ACHN (cell line): ENCODE results near the gene SSBP3.
"Not testable (repeated sequence)": the region's sequence is repeated elsewhere in the genome, so short reads cannot be mapped to it uniquely, and the experiment has no call there.

Source experiments
- DNase-seq: peaks from one replicate; pipeline ENCODE4 v3.0.0-alpha.2; 2015
- in situ Hi-C: cut with HindIII; loops from 2 replicates; pipeline ENCODE4 v1.10.0; 2017; ENCODE audit warnings: low sequenced_read_pairs, low pct_ligation_motif_present, low pct_unique_long_range_greater_than_20kb

SSBP3 gene

DNA sequence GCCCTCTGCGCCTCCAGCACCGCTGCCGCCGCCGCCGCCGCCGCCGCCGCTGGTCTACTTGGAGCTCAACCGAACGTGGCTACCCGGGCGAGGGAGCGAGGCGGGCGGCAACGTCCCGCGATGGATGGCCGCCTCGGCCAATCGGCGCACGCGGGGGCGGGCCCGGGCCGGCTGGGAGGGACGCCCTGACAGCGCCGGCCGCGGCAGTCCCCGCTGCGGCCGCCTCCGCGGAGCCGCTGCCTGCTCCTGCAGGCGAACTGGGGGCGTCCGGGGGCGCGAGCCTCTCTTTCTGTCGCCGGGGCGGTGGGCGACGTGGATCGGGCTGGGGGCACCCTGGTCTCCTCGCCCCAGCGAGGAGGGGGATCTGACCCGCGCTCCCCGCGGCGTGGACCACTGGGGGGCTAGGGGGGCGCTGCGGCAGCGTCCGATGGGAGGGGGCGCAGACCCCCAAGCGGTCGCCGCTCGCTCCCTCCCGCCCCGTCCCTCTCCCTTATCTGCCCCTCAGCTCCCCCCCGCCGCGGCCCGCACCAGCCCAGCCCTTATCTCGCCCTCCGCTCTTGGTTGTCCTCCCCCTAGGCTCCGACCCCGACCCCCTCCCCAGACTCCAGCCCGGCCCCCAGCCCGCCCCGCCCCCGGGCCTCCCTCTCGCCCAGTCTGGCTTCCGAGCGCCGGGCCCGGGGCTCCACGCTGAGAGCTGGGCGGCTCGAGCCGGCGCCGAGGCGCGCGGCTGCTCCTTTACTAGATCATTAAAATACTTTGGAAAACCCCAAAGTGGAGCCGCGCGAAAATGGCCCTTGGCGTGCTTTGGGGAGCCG is at the start of gene SSBP3:
TSS of gene SSBP3 (minus strand) at position 56 of the 815 bp plus-strand sequence.
- in situ Hi-C loops = no loop called here

DNA sequence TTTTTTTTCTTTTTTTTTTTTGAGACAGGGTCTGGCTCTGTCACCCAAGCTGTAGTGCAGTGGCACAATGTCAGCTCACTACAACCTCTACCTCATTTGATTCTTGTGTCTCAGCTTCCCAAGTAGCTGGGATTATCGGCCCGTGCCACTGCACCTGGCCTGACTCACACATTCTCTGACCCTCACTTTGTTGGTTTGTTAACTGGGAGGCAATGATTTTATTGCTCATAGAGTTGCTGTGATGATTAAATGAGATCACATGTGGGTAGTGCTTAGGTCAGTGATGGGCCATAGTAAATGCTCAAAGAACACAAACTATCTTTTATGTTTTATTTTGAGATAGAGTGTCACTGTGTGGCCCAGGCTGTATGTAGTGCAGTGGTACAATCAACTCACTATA is 47.3 kb upstream of the SSBP3 start:
- DNase-seq = no peak
- in situ Hi-C loops = no loop called here

More for the DNA sequence above, at the start of gene SSBP3:
- DNase-seq = peak; percentile 85

DNA sequence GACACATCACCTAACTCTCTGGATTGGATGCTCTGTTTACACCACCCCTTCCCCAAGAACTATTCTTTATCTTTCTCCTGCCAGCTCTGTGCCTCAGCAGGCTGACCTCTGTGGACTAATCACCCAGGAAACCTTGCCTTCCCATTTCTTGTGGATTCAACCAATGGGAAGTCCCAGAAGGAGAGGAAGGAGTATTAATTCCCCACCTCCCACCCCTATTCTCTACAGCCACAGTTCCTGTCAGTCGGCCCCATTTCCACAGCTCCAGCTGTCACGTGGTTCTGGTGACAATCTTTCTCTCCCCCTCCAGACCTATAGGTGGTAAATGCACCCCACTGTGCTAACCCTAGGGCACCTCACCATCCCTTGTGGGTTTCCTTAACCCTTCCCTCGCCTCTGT is 46.8 kb upstream of the SSBP3 start:
- in situ Hi-C loops = no loop called here
- no peak for DNase-seq

DNA sequence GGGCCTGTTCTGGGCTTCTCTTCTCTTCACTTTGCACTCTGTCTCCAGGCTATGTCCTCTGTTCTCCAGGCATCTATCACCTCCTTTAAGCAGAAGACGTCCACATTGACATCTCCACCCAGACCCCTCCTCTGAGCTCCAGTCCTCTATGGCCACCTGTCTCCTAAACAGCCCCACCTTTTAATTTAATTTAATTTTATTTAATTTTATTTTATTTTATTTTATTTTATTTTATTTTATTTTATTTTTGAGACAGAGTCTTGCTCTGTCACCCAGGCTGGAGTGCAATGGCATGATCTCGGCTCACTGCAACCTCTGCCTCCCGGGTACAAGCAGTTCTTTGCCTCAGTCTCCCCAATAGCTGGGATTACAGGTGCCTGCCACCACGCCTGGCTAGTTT is 43.2 kb upstream of the SSBP3 start:
- in situ Hi-C loops, DNase-seq: not testable (repeated sequence)

DNA sequence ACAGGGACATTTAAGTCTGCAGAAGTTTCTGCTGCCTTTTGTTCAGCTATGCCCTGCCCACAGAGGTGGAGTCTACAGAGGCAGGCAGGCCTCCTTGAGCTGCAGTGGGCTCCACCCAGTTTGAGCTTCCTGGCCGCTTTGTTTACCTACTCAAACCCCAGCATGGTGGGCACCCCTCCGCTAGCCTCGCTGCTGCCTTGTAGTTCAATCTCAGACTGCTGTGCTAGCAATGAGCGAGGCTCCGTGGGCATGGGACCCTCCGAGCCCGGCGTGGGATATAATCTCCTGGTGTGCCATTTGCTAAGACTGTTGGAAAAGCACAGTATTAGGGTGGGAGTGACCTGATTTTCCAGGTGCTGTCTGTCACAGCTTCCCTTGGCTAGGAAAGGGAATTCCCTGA is 42.6 kb upstream of the SSBP3 start:
- DNase-seq, in situ Hi-C loops: not testable (repeated sequence)

DNA sequence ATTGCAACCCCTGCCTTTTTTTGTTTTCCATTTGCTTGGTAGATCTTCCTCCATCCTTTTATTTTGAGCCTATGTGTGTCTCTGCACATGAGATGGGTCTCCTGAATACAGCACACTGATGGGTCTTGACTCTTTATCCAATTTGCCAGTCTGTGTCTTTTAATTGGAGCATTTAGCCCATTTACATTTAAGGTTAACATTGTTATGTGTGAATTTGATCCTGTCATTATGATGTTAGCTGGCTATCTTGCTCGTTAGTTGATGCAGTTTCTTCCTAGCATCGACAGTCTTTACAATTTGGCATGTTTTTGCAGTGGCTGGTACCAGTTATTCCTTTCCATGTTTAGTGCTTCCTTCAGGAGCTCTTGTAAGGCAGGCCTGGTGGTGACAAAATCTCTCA is 40.9 kb upstream of the SSBP3 start:
- in situ Hi-C loops, DNase-seq: not testable (repeated sequence)

DNA sequence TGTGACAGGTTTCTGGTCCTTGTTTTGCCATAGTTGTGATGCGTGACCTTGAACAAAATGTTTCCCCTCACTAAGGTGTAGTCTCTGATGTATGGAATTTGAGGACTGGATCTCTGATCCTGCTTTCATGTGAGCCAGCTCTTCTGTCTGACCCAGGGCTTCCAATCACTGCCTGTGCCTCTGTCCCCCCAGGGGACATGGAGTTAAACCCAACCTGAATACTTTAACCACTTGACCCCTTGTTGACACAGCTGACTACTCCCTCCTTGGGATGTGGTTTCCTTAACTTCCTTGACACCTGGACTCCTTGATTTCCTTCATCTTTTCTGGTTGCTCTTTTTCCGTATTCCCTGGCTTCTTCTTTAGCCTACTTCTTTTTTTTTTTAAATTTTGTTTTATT is 36.0 kb upstream of the SSBP3 start:
- in situ Hi-C loops = no loop called here
- no peak for DNase-seq

DNA sequence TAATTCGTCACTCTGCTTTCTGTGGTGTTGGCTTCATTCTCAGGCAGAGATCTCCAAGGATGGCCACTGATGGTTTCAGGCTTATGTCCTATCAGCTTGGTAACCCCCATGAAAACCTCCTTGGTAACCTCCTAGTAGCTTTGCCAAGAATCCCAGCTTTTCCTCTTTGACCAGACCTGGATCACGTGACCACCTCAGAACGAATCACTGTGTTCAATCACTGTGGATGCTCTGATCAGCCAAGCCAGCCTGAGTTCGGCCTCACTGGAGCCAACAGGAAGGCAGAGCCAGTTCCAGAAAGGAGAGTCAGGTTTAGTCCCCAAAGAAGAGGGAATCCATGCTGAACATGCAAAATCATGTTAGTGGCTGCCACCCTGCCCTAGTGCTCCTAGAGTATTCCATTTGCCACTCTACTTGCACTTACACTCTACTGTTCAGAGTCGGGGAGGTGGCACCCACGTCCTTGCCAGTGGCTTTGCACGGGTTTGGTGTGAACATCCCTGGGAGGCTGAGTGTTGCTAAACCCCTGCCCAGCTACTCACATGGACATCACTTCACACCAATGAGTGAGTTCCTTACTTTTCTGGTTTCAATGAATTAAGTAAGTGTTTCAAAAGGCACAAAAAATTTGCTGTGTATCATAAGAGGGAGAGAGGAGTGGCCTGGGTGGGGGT is 33.5 kb upstream of the SSBP3 start:
- in situ Hi-C loops = no loop called here

DNA sequence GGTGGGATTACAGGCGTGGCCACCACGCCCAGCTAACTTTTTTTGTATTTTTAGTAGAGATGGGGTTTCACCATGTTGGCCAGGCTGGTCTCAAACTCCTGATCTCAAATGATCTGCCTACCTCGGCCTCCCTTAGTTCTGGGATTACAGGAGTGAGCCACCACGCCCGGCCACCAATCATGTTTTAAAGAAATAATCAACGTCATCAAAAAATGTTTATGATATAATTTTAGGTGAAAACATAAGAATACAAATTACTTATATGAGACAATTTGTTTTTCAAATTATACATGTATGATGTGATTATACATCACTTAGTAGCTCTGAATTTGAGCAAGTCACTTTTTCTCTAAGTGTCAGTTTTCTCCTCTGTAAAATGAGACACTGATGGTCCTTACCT is 31.6 kb upstream of the SSBP3 start:
- in situ Hi-C loops = no loop called here
- no peak for DNase-seq

More for the DNA sequence above, 33.5 kb upstream of the SSBP3 start:
- DNase-seq = no peak

DNA sequence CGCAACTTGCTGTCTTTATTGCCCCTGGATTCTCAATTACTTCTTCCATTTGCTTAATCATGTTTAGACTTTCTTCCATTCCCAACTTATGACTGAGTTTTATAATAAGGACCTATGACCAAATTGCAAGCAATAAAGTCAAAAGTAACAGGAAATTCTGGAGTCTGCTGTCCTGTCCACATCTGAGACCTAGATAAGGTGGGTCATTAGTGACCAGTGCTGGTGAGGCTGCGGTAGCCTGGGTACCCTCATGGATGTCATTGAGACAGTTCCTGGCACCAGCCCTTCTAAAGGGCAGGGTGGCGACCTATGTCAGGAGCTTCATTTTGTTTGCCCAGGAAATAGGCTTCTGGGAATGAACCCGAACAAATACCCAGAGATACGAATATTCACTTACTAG is 30.6 kb upstream of the SSBP3 start:
- in situ Hi-C loops = no loop called here
- no peak for DNase-seq

DNA sequence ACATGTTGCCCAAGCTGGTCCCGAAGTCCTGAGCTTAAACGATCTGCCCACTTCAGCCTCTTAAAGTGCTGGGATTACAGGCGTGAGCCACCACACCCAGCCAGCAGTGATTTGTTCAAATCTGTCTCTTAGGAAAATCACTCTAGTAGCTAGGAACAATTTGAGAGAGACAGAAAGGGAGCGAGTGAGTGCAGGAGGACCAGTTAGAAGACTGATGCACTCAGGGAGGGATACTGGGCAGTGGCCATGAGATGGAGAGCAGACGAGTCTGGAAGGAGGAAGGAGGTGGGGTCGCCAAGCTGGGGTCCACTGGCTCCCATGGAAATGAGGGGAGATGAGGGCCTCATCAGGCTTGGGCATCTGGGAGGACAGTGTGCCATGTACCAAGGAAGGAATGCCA is 23.6 kb upstream of the SSBP3 start:
- DNase-seq = no peak
- in situ Hi-C loops = no loop called here

DNA sequence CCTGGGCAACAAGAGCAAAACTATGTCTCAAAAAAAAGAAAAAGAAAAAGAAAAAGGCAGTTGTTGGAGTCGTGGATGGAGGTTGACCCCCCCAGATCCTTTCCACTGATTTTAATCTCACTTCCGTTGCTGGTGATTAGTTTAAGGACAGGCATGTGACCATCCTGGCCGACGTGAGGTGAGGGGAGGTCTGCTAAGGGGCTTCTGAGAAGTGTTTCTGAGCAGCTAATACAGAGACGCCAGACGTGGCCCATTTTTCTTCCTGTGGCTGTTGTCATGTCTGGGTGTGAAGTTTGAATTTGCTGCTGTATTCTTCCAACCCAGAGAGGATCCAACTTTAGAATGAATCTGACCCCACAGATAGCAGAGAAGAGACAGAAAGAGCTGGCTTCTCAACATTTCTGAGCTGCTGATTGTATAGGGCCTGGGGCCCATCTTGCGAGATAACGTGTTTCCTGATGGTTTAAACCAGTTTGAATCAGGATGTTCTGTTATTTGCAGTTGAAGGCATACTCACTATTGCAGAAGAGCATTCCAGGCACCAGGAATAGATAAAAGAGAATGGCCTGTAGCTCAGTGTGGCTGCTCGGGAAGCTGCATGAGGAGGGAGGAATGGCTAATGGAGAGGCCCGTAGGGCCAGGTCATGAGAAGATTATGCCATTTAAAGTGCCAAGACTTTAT is 22.8 kb upstream of the SSBP3 start:
- DNase-seq = no peak
- in situ Hi-C loops = no loop called here

DNA sequence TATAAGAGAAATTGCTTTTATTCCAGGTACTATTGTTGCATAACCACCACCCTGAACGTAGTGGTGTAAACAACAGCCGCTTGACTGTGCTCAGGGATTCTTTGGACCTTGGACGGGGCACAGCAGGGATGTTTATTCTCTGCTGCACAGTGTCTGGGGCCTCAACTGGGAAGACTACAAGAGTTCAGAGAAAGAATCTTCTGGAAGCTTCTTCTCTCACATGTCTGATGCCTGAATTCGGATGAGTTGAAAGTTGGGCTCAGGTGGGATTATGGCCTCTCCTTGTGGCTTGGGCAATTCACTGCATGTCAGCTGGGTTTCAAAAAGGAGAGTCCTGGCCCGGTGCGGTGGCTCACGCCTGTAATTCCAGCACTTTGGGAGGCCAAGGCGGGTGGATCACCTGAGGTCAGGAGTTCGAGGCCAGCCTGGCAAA is 19.0 kb upstream of the SSBP3 start:
- DNase-seq = no peak
- in situ Hi-C loops = no loop called here

DNA sequence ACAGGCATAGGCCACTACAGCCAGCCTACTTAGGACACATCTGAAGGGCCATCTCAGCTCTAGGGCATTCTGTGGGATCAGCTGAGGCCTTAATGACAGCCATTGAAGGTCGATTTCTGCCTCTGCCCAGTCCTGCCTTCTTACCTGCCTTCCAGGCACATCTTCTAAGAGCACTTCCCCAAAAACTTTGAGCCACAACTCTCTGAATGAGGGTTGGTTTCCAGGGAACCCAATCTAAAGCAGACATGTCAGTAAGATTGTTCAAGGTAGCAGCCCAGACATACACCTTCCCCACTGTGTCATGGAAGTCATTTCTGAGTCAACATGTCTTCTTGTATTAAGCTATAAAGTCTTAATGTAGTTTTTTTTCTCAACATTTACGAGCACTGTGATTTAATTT is 18.2 kb upstream of the SSBP3 start:
- DNase-seq = no peak

DNA sequence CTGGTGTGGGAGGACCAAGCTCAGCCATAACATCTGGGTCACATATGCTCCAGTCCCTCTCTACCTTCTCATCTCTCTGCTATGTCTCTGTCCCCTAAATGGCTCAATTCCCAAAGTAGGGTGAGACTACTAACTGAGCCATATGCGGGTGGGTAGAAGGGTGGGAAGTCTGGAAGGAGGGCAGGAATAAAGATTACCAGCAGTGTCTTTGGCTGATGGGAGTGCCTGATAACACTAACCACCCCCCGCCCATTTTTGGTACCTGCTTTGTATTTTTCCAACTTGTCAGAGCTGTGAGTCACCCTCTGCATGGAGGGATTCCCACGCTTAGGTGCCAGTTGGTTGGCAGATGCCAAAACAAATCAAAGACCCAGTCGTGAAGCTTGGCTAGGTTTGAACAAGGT is 14.9 kb upstream of the SSBP3 start:
- in situ Hi-C loops = no loop called here
- DNase-seq = no peak

More for the DNA sequence above, 18.2 kb upstream of the SSBP3 start:
- in situ Hi-C loops = no loop called here

DNA sequence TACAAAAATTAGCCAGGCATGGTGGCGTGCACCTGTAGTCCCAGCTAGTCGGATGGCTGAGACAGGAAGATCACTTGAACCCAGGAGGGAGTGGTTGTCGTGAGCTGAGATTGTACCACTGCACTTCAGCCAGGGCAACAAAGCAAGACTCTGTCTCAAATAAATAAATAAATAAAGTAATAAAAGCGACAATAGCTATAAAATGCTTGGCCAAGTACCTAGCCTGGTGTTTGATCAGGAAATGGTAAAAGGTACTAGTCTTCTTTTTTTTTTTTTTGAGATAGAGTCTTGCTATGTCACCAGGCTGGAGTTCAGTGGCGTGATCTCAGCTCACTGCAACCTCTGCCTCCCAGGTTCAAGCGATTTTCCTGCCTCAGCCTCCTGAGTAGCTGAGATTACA is 12.4 kb upstream of the SSBP3 start:
- in situ Hi-C loops, DNase-seq: not testable (repeated sequence)

DNA sequence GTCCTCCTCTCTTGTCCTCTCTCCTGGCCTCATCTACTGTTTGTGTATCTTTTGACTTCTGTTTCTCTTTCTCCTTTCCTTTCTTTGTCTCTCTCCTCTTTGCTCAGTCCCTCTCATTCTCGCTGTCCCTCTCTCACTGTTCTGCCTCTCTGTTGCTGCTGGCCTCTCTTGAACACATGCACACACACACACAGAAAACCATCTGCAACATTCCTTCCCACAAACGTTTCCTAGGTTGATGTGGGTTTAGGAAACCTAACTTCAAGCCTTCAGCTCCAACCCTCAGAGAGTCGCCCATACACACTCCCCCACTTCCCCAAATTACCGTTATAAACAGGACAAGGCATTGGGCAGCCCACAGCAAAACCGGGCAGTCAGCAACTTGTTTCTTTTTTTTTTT is 10.9 kb upstream of the SSBP3 start:
- no peak for DNase-seq
- in situ Hi-C loops = no loop called here

DNA sequence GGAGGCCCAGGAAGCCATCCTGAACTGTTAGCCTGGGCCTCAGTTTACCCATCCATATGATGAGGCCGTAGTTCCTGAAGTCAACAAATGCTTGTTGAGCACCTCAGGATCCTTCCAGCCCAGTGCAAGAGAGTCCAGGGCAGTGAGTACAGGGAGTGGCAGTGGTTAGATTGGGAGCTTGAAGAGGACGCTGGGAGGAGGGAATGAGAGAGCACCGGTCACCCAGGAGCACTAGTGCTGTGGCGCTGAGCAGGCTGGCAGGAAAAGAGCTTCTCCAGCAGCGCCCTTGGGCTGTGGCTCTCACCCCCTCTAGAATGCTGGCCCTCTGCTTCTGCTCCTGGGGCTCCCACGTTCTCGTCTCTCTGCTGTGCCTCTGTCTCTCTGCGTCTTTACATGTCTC is 10.2 kb upstream of the SSBP3 start:
- in situ Hi-C loops = no loop called here
- DNase-seq = no peak

DNA sequence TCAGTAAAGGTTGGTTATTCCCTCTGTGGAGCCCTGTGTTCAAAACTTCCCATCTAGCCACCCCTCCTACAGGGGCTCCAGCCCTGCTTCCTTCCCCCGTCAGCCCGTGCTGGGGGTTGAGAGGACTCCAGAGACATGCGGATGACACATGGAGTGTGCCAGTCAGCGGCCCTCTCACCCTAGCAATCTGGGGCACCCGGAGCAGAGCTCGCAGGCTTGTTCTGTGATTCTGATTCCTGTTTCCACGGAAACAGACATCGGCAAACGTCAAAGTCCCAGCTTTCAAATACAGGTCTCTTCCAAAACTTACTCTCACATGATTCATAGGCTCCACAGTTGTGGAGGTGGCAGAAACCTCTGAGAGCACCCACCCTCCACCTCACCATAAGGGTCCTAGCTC is 9.8 kb upstream of the SSBP3 start:
- in situ Hi-C loops = no loop called here

More for the DNA sequence above, 9.8 kb upstream of the SSBP3 start:
- no peak for DNase-seq
